CD4-positive, alpha-beta T cell treated with Interferon gamma for 1 hour (primary cell): ENCODE results near the gene PKD2L2.
"Not testable (repeated sequence)": the region's sequence is repeated elsewhere in the genome, so short reads cannot be mapped to it uniquely, and the experiment has no call there.

Source experiments
- DNase-seq: peaks from one replicate; pipeline ENCODE4 v3.0.0-alpha.2; 2020

Gene PKD2L2

GRCh38 chr5:137888863-137889759 is at the start of gene PKD2L2:
Gene PKD2L2 (plus strand): TSS chr5:137889457. CDS start chr5:137889492, 35 bp downstream.
- peak; percentile 90 for DNase-seq

GRCh38 chr5:137842296-137842695 is 47.0 kb upstream of the PKD2L2 start:
- no peak for DNase-seq

GRCh38 chr5:137843676-137844299 is 45.5 kb upstream of the PKD2L2 start:
- no peak for DNase-seq

- no peak for DNase-seq
These were observed 43.8 kb upstream of the PKD2L2 start for GRCh38 chr5:137845472-137845871.

- DNase-seq: no peak
These were observed 41.6 kb upstream of the PKD2L2 start for GRCh38 chr5:137847687-137848086.

GRCh38 chr5:137853165-137853564 is 36.1 kb upstream of the PKD2L2 start:
- DNase-seq: not testable (repeated sequence)

GRCh38 chr5:137856201-137856600 is 33.1 kb upstream of the PKD2L2 start:
- no peak for DNase-seq

- DNase-seq: no peak
These were observed 32.1 kb upstream of the PKD2L2 start for GRCh38 chr5:137856916-137857862.

GRCh38 chr5:137858223-137858916 is 30.9 kb upstream of the PKD2L2 start:
- DNase-seq: no peak

- no peak for DNase-seq
These were observed 30.3 kb upstream of the PKD2L2 start for GRCh38 chr5:137858954-137859353.

- DNase-seq: no peak
These were observed 27.0 kb upstream of the PKD2L2 start for GRCh38 chr5:137862251-137862650.

- DNase-seq: not testable (repeated sequence)
These were observed 25.6 kb upstream of the PKD2L2 start for GRCh38 chr5:137863653-137864052.

GRCh38 chr5:137866541-137867388 is 22.5 kb upstream of the PKD2L2 start:
- no peak for DNase-seq

- DNase-seq: no peak
These were observed 21.6 kb upstream of the PKD2L2 start, which contains the start of gene MYOT for GRCh38 chr5:137867664-137868063. Gene MYOT (plus strand): TSS chr5:137867860. CDS start chr5:137870652, 2,792 bp downstream.

- DNase-seq: no peak
These were observed 18.5 kb upstream of the PKD2L2 start for GRCh38 chr5:137870647-137871339.

GRCh38 chr5:137871571-137871970 is 17.7 kb upstream of the PKD2L2 start:
- DNase-seq: no peak

GRCh38 chr5:137872466-137872865 is 16.8 kb upstream of the PKD2L2 start:
- DNase-seq: no peak

GRCh38 chr5:137876101-137876500 is 13.2 kb upstream of the PKD2L2 start:
- DNase-seq: no peak

GRCh38 chr5:137880313-137880712 is 8.9 kb upstream of the PKD2L2 start:
- DNase-seq: no peak

GRCh38 chr5:137887831-137888230 is 1.4 kb upstream of the PKD2L2 start:
- no peak for DNase-seq

GRCh38 chr5:137888466-137888862 is 793 bp upstream of the PKD2L2 start:
- DNase-seq: no peak
